Stimulated activated effector memory CD8-positive, alpha-beta T cell treated with anti-CD3 and anti-CD28 coated beads, Interleukin-12 subunit alpha, Interleukin-12 subunit beta, amount 100 ng/mL, for 72 hours (primary cell): ENCODE measurements around the gene PYGB.
"Not testable (repeated sequence)": the region's sequence is repeated elsewhere in the genome, so short reads cannot be mapped to it uniquely, and the experiment has no call there.

Experiments used
- ATAC-seq: fragments of 150-1000 bp; cut with Tn5 transposase; 2 replicates; pipeline ENCODE4 v1.10.0; 2021
- DNase-seq, 2 donors: peaks; one replicate each; pipeline ENCODE4 v3.0.0; 2021 to 2022; ENCODE audit warnings: low spot score in 2 of 2
- H3K27ac Mint-ChIP-seq: one replicate; pipeline ENCODE4 v1.8.0; 2022; ENCODE audit warnings: mild to moderate bottlenecking, mixed read lengths
- H3K36me3 Mint-ChIP-seq: one replicate; pipeline ENCODE4 v1.8.0; 2022; ENCODE audit warnings: mild to moderate bottlenecking, mixed read lengths
- H3K4me1 Mint-ChIP-seq: one replicate; pipeline ENCODE4 v1.8.0; 2022; ENCODE audit warnings: mixed read lengths
- H3K4me3 Mint-ChIP-seq: one replicate; pipeline ENCODE4 v1.8.0; 2022; ENCODE audit warnings: mild to moderate bottlenecking, mixed read lengths
- H3K9me3 Mint-ChIP-seq: one replicate; pipeline ENCODE4 v1.8.0; 2022; ENCODE audit warnings: mixed read lengths

PYGB gene

GRCh38 chr20:25234009-25234849 lies 13.7 kb upstream of the PYGB start:
- H3K4me3 Mint-ChIP-seq, ATAC-seq, H3K9me3 Mint-ChIP-seq, DNase-seq, H3K27ac Mint-ChIP-seq: not testable (repeated sequence)
- Mint-ChIP-seq H3K36me3 (peaks cover 13% of the 10 kb centered on the region), H3K4me1 (peaks cover 27% of the 10 kb centered on the region)

- DNase-seq (no peak), ATAC-seq (no peak)
- H3K27ac Mint-ChIP-seq = peak overlapping the region; percentile 97
- peak overlapping the region; percentile 61 for H3K4me3 Mint-ChIP-seq
- H3K9me3 Mint-ChIP-seq = no peaks in the 10 kb centered on the region
- H3K36me3 Mint-ChIP-seq = peaks cover 13% of the 10 kb centered on the region
- H3K4me1 Mint-ChIP-seq = peaks cover 33% of the 10 kb centered on the region
Observed at GRCh38 chr20:25236450-25237304, 11.2 kb upstream of the PYGB start.

DNA sequence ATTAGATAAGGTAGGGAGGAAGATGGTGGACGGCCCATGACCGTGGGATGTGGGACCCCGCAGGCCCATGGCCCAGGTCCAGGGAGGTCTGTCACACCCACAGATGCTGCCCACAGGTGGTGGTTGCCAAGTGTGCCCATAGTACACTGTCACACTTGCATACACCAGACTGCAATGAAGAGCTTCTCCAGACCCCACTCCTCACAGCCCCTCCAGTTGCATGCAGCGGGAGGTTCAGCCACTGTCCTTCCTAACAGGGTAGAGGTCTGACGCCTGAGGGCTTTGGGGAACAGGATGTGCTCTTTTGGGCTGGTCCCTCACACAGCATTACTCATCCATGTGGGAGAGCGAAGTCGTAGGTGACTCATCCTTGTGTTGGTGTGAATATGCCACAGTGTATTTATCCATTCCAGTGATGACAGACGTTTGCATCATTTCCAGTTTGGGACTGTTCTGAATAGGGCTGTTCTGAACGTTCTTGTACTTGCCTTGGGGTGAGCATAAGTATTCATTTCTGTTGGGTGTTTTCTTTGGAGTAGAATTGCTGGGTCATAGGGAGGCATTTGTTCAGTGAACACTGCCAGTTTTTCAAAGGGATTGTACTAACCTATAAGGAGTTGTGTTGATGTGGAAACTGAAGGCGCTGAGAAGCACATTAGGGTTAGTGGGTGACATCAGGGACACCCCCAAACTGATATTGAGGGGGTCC lies 10.1 kb upstream of the PYGB start:
- Mint-ChIP-seq H3K4me3 (peak overlapping the region; percentile 61), H3K9me3 (no peaks in the 10 kb centered on the region), H3K4me1 (peaks cover 33% of the 10 kb centered on the region), H3K27ac (peak overlapping the region; percentile 97), H3K36me3 (peaks cover 13% of the 10 kb centered on the region)
- DNase-seq = peak; percentile 28 to 81
- ATAC-seq = peak; percentile 99

GRCh38 chr20:25238319-25239037 lies 9.4 kb upstream of the PYGB start:
- Mint-ChIP-seq H3K27ac (peak overlapping the region; percentile 97), H3K4me3 (peak overlapping the region; percentile 61), H3K4me1 (peaks cover 33% of the 10 kb centered on the region), H3K36me3 (peaks cover 13% of the 10 kb centered on the region), H3K9me3 (no peaks in the 10 kb centered on the region)
- no peak for ATAC-seq
- no peak for DNase-seq

- Mint-ChIP-seq H3K4me3 (no peak overlapping the region), H3K4me1 (peaks cover 33% of the 10 kb centered on the region), H3K9me3 (no peaks in the 10 kb centered on the region), H3K36me3 (peaks cover 13% of the 10 kb centered on the region), H3K27ac (peak overlapping the region; percentile 97)
- DNase-seq = no peak
- ATAC-seq = no peak
Observed at GRCh38 chr20:25239387-25240370, 8.2 kb upstream of the PYGB start.

GRCh38 chr20:25240851-25241658 lies 6.8 kb upstream of the PYGB start:
- DNase-seq, H3K27ac Mint-ChIP-seq, H3K9me3 Mint-ChIP-seq, H3K4me3 Mint-ChIP-seq, ATAC-seq: not testable (repeated sequence)
- Mint-ChIP-seq H3K36me3 (peaks cover 13% of the 10 kb centered on the region), H3K4me1 (peaks cover 33% of the 10 kb centered on the region)

DNA sequence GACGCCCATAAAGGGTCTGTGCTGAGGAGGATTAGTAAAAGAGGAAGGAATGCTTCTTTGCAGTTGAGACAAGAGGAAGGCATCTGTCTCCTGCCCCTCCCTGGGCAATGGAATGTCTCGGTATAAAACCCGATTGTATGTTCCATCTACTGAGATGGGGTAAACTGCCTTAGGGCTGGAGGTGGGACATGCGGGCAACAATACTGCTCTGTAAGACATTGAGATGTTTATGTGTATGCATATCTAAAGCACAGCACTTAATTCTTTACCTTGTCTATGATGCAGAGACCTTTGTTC lies 6.3 kb upstream of the PYGB start:
- DNase-seq, H3K27ac Mint-ChIP-seq, H3K9me3 Mint-ChIP-seq, H3K4me3 Mint-ChIP-seq, ATAC-seq: not testable (repeated sequence)
- Mint-ChIP-seq H3K4me1 (peaks cover 34% of the 10 kb centered on the region), H3K36me3 (peaks cover 13% of the 10 kb centered on the region)

- Mint-ChIP-seq H3K36me3 (peaks cover 13% of the 10 kb centered on the region), H3K4me3 (no peak overlapping the region), H3K9me3 (no peaks in the 10 kb centered on the region), H3K4me1 (peaks cover 34% of the 10 kb centered on the region), H3K27ac (no peak overlapping the region)
- no peak for ATAC-seq
- no peak for DNase-seq
Observed at GRCh38 chr20:25242231-25242630, 5.7 kb upstream of the PYGB start.

GRCh38 chr20:25243416-25243979 lies 4.4 kb upstream of the PYGB start:
- DNase-seq = no peak
- Mint-ChIP-seq H3K9me3 (no peaks in the 10 kb centered on the region), H3K4me3 (no peak overlapping the region), H3K36me3 (peaks cover 4% of the 10 kb centered on the region), H3K27ac (no peak overlapping the region), H3K4me1 (peaks cover 23% of the 10 kb centered on the region)
- no peak for ATAC-seq

GRCh38 chr20:25244976-25245375 lies 2.9 kb upstream of the PYGB start:
- no peak for ATAC-seq
- H3K4me3 Mint-ChIP-seq = no peak overlapping the region
- H3K9me3 Mint-ChIP-seq = no peaks in the 10 kb centered on the region
- no peak for DNase-seq
- no peaks in the 10 kb centered on the region for H3K36me3 Mint-ChIP-seq
- no peak overlapping the region for H3K27ac Mint-ChIP-seq
- peaks cover 19% of the 10 kb centered on the region for H3K4me1 Mint-ChIP-seq

DNA sequence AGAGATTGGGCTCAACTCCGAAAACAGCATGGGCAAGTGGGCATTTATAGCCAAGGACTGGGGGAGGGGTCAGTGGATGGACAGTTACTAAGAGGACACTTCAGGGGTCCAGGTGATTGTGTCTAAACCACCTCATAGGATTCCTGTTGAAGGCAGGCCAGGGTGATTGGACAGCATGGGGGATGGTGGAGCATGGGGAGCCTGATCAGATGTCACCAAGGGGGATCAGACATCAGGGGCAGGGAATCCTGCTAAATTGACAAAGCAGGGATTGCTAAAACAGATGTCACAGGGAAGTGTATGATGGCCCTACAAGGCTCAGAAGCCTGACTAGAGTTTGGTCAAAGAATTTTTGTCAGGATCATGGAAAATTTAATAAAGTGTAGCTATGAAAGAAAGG lies 2.4 kb upstream of the PYGB start:
- no peak overlapping the region for H3K4me3 Mint-ChIP-seq
- no peak overlapping the region for H3K27ac Mint-ChIP-seq
- no peak for ATAC-seq

GRCh38 chr20:25246182-25246999 lies 1.5 kb upstream of the PYGB start:
- ATAC-seq = no peak
- H3K4me1 Mint-ChIP-seq = peaks cover 26% of the 10 kb centered on the region
- H3K4me3 Mint-ChIP-seq = peak overlapping the region; percentile 83
- no peak for DNase-seq
- H3K27ac Mint-ChIP-seq = no peak overlapping the region
- H3K36me3 Mint-ChIP-seq = no peaks in the 10 kb centered on the region
- no peaks in the 10 kb centered on the region for H3K9me3 Mint-ChIP-seq

More for the DNA sequence above, 2.4 kb upstream of the PYGB start:
- Mint-ChIP-seq H3K9me3 (no peaks in the 10 kb centered on the region), H3K36me3 (no peaks in the 10 kb centered on the region), H3K4me1 (peaks cover 19% of the 10 kb centered on the region)
- DNase-seq = no peak
